Endothelial cell of umbilical vein (primary cell): ENCODE data around the gene CMTM6. TPM values are rescaled to one million over a fixed set of nuclear protein-coding genes. Genes with fewer than 3 reads are reported as not detected.

Experiments
- BruUV-seq: library from RNA; stranded (reverse); fragments of 400-500 nt; replicated peaks from 2 replicates; lab custom pipeline; 2021; lab: Mats Ljungman, UMichigan
- CTCF ChIA-PET: fragments of 300-600, 350-600 bp; sonication (Branson Sonifier 250); formaldehyde crosslinking; loops from one replicate; lab custom pipeline; 2021; ENCODE audit warnings: antibody characterized with exemption, inconsistent platforms; lab: Charles Lee
- POLR2A ChIA-PET: fragments of 300-600, 350-600 bp; sonication (Branson Sonifier 250); formaldehyde crosslinking; loops from one replicate; lab custom pipeline; 2021; ENCODE audit warnings: antibody characterized with exemption, inconsistent platforms; lab: Charles Lee
- DNase-seq: peaks from one replicate; pipeline ENCODE4 v3.0.0-alpha.2; 2011; ENCODE audit warnings: low read depth, low spot score
- FAIRE-seq: peaks from 2 replicates; lab custom pipeline; 2011; peaks lifted over from hg19 to GRCh38; lab: Jason Lieb, UNC
- H2AFZ ChIP-seq: 2 replicates; pipeline ENCODE4 v1.6.0; 2012; ENCODE audit warnings: low read depth, low read length, control low read depth, inconsistent platforms
- H3K27ac ChIP-seq: 2 replicates; pipeline ENCODE4 v1.5.1; 2011; ENCODE audit warnings: low read depth, mild to moderate bottlenecking, control low read depth, low read length, moderate library complexity; ENCODE audit not compliant: insufficient read depth
- H3K27me3 ChIP-seq, 2 experiments: 2 replicates each; pipeline versions ENCODE4 v1.6.0 to v1.6.1; 2011; ENCODE audit warnings: low read length in 2 of 2, mixed read lengths in 1 of 2; ENCODE audit not compliant: control insufficient read depth in 2 of 2, insufficient read depth in 2 of 2
- H3K36me3 ChIP-seq, 2 experiments: 2 replicates in 1 of 2; 3 replicates in 1 of 2; pipeline ENCODE4 v1.5.1; 2011; ENCODE audit warnings: low read length in 2 of 2, mild to moderate bottlenecking in 1 of 2, moderate library complexity in 1 of 2; ENCODE audit not compliant: control insufficient read depth in 2 of 2, insufficient read depth in 2 of 2; ENCODE audit errors: extremely low read depth in 1 of 2
- H3K4me1 ChIP-seq: 3 replicates; pipeline ENCODE4 v1.5.1; 2011; ENCODE audit warnings: mild to moderate bottlenecking, low read length; ENCODE audit not compliant: control insufficient read depth, insufficient read depth; ENCODE audit errors: extremely low read depth
- H3K4me2 ChIP-seq: 2 replicates; pipeline ENCODE4 v1.6.1; 2011; ENCODE audit warnings: low read length, control low read depth, mixed read lengths; ENCODE audit not compliant: insufficient read depth
- H3K4me3 ChIP-seq, 3 experiments: fragments of 200-600 bp in 1 of 3; sonication (generic), shearing (Covaris generic) in 1 of 3; replicated peaks in 1 of 3; 2 replicates each; pipeline ENCODE4 v1.5.1; 2011 to 2016; ENCODE audit warnings: control low read depth in 3 of 3, low read length in 3 of 3, mild to moderate bottlenecking in 2 of 3, inconsistent platforms in 1 of 3, low read depth in 1 of 3, moderate library complexity in 1 of 3; ENCODE audit not compliant: insufficient read depth in 1 of 3
- H3K79me2 ChIP-seq: 2 replicates; pipeline ENCODE4 v1.6.0; 2012; ENCODE audit warnings: low read length, inconsistent platforms; ENCODE audit not compliant: control insufficient read depth, insufficient read depth
- H3K9ac ChIP-seq: replicated peaks from 2 replicates; pipeline ENCODE3; 2011; ENCODE audit warnings: low read length, control low read depth; ENCODE audit not compliant: insufficient read depth; ENCODE audit errors: extremely low read depth
- H3K9me1 ChIP-seq: replicated peaks from 3 replicates; pipeline ENCODE4 v1.6.0; 2011; ENCODE audit warnings: mild to moderate bottlenecking, low read length; ENCODE audit not compliant: control insufficient read depth, insufficient read depth; ENCODE audit errors: extremely low read depth
- H3K9me3 ChIP-seq: replicated peaks from 2 replicates; pipeline ENCODE4 v1.5.1; 2012; ENCODE audit warnings: low read length, inconsistent platforms; ENCODE audit not compliant: control insufficient read depth, insufficient read depth
- H4K20me1 ChIP-seq: replicated peaks from 2 replicates; pipeline ENCODE3; 2011; ENCODE audit warnings: mild to moderate bottlenecking, low read length; ENCODE audit not compliant: control insufficient read depth, insufficient read depth; ENCODE audit errors: extremely low read depth
- CTCF ChIP-seq, 2 donors: IDR thresholded peaks; 1 replicate in 1 of 2; 2 replicates in 1 of 2; pipeline ENCODE4 v1.5.1; 2011; ENCODE audit warnings: low read length in 2 of 2, mild to moderate bottlenecking in 2 of 2, moderate library complexity in 2 of 2, control low read depth in 1 of 2, inconsistent platforms in 1 of 2, low read depth in 1 of 2; ENCODE audit not compliant: insufficient read depth in 1 of 2; ENCODE audit errors: extremely low read depth in 1 of 2
- EZH2 ChIP-seq: IDR thresholded peaks from 2 replicates; pipeline ENCODE4 v1.6.1; 2012; ENCODE audit warnings: borderline replicate concordance, low read depth, mild to moderate bottlenecking, moderate library complexity, low read length, inconsistent platforms; ENCODE audit not compliant: severe bottlenecking
- FOS ChIP-seq: IDR thresholded peaks from 2 replicates; pipeline ENCODE4 v1.6.1; 2011; ENCODE audit warnings: mild to moderate bottlenecking, low read length, moderate library complexity, borderline replicate concordance; ENCODE audit not compliant: insufficient read depth
- GATA2 ChIP-seq: IDR thresholded peaks from 2 replicates; pipeline ENCODE4 v1.7.0; 2011; ENCODE audit warnings: low read depth, mild to moderate bottlenecking, moderate library complexity, mixed read lengths, low read length; ENCODE audit not compliant: insufficient read length, insufficient read depth
- JUN ChIP-seq: IDR thresholded peaks from 2 replicates; pipeline ENCODE4 v1.6.1; 2011; ENCODE audit warnings: borderline replicate concordance, low read depth; ENCODE audit not compliant: insufficient read length, insufficient read depth
- MAX ChIP-seq: IDR thresholded peaks from 2 replicates; pipeline ENCODE4 v1.6.1; 2011; ENCODE audit not compliant: insufficient read depth, insufficient read length
- MYC ChIP-seq: IDR thresholded peaks from one replicate; pipeline ENCODE4 v1.6.1; 2011; ENCODE audit warnings: mild to moderate bottlenecking, low read depth, low read length
- POLR2A ChIP-seq: IDR thresholded peaks from 2 replicates; pipeline ENCODE4 v1.6.1; 2012; ENCODE audit warnings: low read depth, mild to moderate bottlenecking, control low read depth, low read length
- POLR2AphosphoS5 ChIP-seq: IDR thresholded peaks from 2 replicates; pipeline ENCODE4 v1.6.1; 2012; ENCODE audit warnings: low read depth, mild to moderate bottlenecking, control low read depth, low read length, moderate library complexity; ENCODE audit not compliant: insufficient read depth
- dilution Hi-C: fragments of 300-500 bp; cut with MboI; formaldehyde crosslinking; loops from one replicate; pipeline ENCODE4 v1.15.0; 2019; ENCODE audit warnings: low sequenced_read_pairs; ENCODE audit not compliant: extremely low pct_ligation_motif_present
- intact Hi-C: fragments of 100-400 bp; cut with micrococcal nuclease; formaldehyde crosslinking; loops from one replicate; pipeline ENCODE4 v1.10.0; 2022
- polyA plus RNA-seq, 4 experiments: library from polyadenylated mRNA; depleted of rRNA in 3 of 4; stranded (reverse) in 3 of 4; unstranded in 1 of 4; fragments of >200 nt; gene quantifications; 2 replicates each; pipeline versions ENCODE4 v1.2.1 to v1.2.3, GENCODE V29; 2011 to 2012; ENCODE audit warnings: missing spikeins in 1 of 4
- total RNA-seq: library from RNA; stranded (reverse); gene quantifications from 2 replicates; pipeline ENCODE4 v1.2.3, GENCODE V29; 2021

CMTM6 gene
- total and polyA plus RNA-seq, 2 donors (not counting 3 experiments of a cell fraction or from before 2014, with no cell fraction given), result 38.0 to 56.3 TPM

GRCh38 chr3:32500880-32501782 lies 1.5 kb downstream of the CMTM6 start:
- TSS peak; percentile 41 for BruUV-seq
- POLR2A ChIA-PET, result interaction anchor here (0.7 kb wide), 1 partner anchor 321 kb away, joined by 3 read pairs; no protein-coding TSS in a partner anchor
- no peak overlapping the region for H2AFZ ChIP-seq
- H3K79me2 ChIP-seq, result peaks cover 33% of the 10 kb centered on the region
- peak overlapping the region; percentile 94 for H3K9ac ChIP-seq
- intact Hi-C loops (no loop called here), dilution Hi-C loops (no loop called here)
- H4K20me1 ChIP-seq, result no peaks in the 10 kb centered on the region
- no peak for TF ChIP-seq FOS
- TF ChIP-seq EZH2, result no peak
- no peak for TF ChIP-seq GATA2
- TF ChIP-seq MAX, result no peak
- no peak for TF ChIP-seq POLR2AphosphoS5
- no peak for TF ChIP-seq MYC
- no peak for TF ChIP-seq POLR2A
- no peak for TF ChIP-seq CTCF (IDR thresholded peaks at IDR 0.05; ENCODE audit: extremely low read depth in 1 of 2, insufficient read depth in 1 of 2, low read depth in 1 of 2, low read length in 2 of 2)
- TF ChIP-seq JUN, result no peak
- H3K4me2 ChIP-seq, result peak overlapping the region; percentile 92
- no peaks in the 10 kb centered on the region for H3K27me3 ChIP-seq
- H3K9me3 ChIP-seq, result no peaks in the 10 kb centered on the region
- H3K36me3 ChIP-seq, result no peaks in the 10 kb centered on the region
- peaks cover 19% of the 10 kb centered on the region for H3K4me1 ChIP-seq
- no peak for DNase-seq
- H3K9me1 ChIP-seq, result no peaks in the 10 kb centered on the region
- CTCF ChIA-PET, result interaction anchor here (0.6 to 3.9 kb wide), 4 partner anchors 12 to 126 kb away, joined by 3 to 13 read pairs (median 4); no protein-coding TSS in a partner anchor
- no peak overlapping the region for H3K27ac ChIP-seq
- H3K4me3 ChIP-seq, result peak overlapping the region; percentile 72 to 89 (median 81)
- no peak for FAIRE-seq
